ENCODE results near the gene FOXK1.

The FOXK1 gene

DNA sequence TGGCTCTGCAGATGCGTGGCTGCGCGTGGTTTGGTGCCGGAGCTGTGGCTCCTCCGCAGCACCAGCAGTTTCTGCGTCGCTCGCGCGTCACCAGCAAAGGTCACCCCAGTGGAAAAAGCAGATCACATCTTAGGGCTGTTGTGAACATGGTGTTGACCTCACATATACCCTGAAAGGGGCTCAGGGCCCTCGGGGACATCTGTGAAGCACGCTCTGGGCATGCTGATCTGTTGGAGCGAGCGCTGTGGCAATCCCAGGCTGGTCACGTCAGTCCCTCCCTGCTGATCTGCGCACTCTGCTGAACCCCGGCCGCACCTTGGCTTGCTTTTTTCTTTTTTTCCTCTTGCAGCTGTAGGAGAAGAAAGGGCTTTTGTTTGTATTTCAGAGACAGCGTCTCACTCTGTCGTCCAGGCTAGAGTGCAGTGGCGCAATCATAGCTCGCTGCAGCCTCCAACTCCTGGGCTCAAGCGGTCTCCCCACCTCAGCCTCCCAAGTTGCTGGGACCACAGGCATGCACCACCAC is 60.0 kb downstream of the FOXK1 start:
- ChIA-PET CTCF (interaction anchor here (1.1 kb wide), 1 partner anchor 8 kb away, joined by 3 read pairs; no protein-coding TSS in a partner anchor), POLR2A (no interaction called here)
- H3K4me3 ChIP-seq (ENCODE audit: low read depth, low read length) = no peak overlapping the region
- TF ChIP-seq, protein P1, sequence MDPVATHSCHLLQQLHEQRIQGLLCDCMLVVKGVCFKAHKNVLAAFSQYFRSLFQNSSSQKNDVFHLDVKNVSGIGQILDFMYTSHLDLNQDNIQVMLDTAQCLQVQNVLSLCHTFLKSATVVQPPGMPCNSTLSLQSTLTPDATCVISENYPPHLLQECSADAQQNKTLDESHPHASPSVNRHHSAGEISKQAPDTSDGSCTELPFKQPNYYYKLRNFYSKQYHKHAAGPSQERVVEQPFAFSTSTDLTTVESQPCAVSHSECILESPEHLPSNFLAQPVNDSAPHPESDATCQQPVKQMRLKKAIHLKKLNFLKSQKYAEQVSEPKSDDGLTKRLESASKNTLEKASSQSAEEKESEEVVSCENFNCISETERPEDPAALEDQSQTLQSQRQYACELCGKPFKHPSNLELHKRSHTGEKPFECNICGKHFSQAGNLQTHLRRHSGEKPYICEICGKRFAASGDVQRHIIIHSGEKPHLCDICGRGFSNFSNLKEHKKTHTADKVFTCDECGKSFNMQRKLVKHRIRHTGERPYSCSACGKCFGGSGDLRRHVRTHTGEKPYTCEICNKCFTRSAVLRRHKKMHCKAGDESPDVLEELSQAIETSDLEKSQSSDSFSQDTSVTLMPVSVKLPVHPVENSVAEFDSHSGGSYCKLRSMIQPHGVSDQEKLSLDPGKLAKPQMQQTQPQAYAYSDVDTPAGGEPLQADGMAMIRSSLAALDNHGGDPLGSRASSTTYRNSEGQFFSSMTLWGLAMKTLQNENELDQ (tag by site-specific recombination; IDR thresholded peaks at IDR 0.05; ENCODE audit: low read depth) = no peak
- TF ChIP-seq SETDB1 (IDR thresholded peaks at IDR 0.05; ENCODE audit: insufficient read length, low read length) = no peak
- TF ChIP-seq ZNF791 (tag by site-specific recombination; IDR thresholded peaks at IDR 0.05) = no peak
- TF ChIP-seq OVOL3 (tag by site-specific recombination; IDR thresholded peaks at IDR 0.05) = no peak
- TF ChIP-seq, protein P2, sequence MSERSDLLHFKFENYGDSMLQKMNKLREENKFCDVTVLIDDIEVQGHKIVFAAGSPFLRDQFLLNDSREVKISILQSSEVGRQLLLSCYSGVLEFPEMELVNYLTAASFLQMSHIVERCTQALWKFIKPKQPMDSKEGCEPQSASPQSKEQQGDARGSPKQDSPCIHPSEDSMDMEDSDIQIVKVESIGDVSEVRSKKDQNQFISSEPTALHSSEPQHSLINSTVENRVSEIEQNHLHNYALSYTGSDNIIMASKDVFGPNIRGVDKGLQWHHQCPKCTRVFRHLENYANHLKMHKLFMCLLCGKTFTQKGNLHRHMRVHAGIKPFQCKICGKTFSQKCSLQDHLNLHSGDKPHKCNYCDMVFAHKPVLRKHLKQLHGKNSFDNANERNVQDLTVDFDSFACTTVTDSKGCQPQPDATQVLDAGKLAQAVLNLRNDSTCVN (tag by site-specific recombination; optimal IDR thresholded peaks at IDR 0.05) = no peak
- TF ChIP-seq ZNF571 (tag by site-specific recombination; IDR thresholded peaks at IDR 0.05) = no peak
- no peak for TF ChIP-seq ZNF169 (tag by site-specific recombination; IDR thresholded peaks at IDR 0.05)
- TF ChIP-seq ZNF843 (tag by site-specific recombination; IDR thresholded peaks at IDR 0.05) = no peak
- TF ChIP-seq, protein P3, sequence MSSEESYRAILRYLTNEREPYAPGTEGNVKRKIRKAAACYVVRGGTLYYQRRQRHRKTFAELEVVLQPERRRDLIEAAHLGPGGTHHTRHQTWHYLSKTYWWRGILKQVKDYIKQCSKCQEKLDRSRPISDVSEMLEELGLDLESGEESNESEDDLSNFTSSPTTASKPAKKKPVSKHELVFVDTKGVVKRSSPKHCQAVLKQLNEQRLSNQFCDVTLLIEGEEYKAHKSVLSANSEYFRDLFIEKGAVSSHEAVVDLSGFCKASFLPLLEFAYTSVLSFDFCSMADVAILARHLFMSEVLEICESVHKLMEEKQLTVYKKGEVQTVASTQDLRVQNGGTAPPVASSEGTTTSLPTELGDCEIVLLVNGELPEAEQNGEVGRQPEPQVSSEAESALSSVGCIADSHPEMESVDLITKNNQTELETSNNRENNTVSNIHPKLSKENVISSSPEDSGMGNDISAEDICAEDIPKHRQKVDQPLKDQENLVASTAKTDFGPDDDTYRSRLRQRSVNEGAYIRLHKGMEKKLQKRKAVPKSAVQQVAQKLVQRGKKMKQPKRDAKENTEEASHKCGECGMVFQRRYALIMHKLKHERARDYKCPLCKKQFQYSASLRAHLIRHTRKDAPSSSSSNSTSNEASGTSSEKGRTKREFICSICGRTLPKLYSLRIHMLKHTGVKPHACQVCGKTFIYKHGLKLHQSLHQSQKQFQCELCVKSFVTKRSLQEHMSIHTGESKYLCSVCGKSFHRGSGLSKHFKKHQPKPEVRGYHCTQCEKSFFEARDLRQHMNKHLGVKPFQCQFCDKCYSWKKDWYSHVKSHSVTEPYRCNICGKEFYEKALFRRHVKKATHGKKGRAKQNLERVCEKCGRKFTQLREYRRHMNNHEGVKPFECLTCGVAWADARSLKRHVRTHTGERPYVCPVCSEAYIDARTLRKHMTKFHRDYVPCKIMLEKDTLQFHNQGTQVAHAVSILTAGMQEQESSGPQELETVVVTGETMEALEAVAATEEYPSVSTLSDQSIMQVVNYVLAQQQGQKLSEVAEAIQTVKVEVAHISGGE (tag by site-specific recombination; conservative IDR thresholded peaks at IDR 0.05; ENCODE audit: low read depth) = no peak
- no peaks in the 10 kb centered on the region for H3K9me3 ChIP-seq (ENCODE audit: control insufficient read depth, insufficient read depth, low read depth, low read length)
- peaks cover 9 to 24% of the 10 kb centered on the region in 2 experiments; a peak in 2 of 3 replicates for H3K36me3 ChIP-seq (ENCODE audit: control insufficient read depth in 2 of 2, insufficient read depth in 1 of 2, low read length in 2 of 2)
- peaks cover 23% of the 10 kb centered on the region for H3K4me1 ChIP-seq (ENCODE audit: control insufficient read depth, insufficient read depth, low read length)
- no peak overlapping the region for H3K27ac ChIP-seq (ENCODE audit: extremely low read depth, low read depth, low read length)

DNA sequence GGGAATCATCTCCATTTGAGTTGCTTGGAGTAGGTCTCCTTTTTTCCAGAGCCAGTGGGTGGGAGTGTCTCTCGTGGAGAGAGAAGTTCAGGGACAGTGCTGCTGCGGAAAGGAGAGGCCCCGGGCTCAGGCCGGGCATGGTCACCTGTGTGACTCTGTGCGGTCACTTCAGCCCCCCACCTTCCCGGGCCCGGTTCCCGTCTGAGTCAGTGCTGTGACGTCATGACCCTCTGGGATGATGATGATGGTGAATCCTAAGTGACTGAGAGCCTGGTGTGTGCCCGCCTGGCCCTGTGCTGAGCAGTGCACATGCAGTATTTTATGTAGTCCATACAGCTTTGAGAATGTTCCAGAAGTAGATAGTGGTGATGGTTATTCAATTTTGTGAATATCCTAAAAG is 60.8 kb downstream of the FOXK1 start:
- no peaks in the 10 kb centered on the region for H3K9me3 ChIP-seq (ENCODE audit: control insufficient read depth, insufficient read depth, low read depth, low read length)
- H3K4me3 ChIP-seq (ENCODE audit: low read depth, low read length) = no peak overlapping the region
- ChIA-PET POLR2A (interaction anchor here (1.5 kb wide), 1 partner anchor 9 kb away, joined by 5 read pairs; no protein-coding TSS in a partner anchor), CTCF (interaction anchor here (0.5 kb wide), 1 partner anchor 79 kb away, joined by 4 read pairs; no protein-coding TSS in a partner anchor)
- TF ChIP-seq ZNF624 (tag by site-specific recombination; IDR thresholded peaks at IDR 0.05) (no peak), ZNF629 (tag by site-specific recombination; IDR thresholded peaks at IDR 0.05) (peak; percentile 52)
- H3K36me3 ChIP-seq (ENCODE audit: control insufficient read depth in 2 of 2, insufficient read depth in 1 of 2, low read length in 2 of 2) = peaks cover 13 to 28% of the 10 kb centered on the region in 2 experiments; a peak in 2 of 3 replicates
- H3K4me1 ChIP-seq (ENCODE audit: control insufficient read depth, insufficient read depth, low read length) = peaks cover 23% of the 10 kb centered on the region
- no peak overlapping the region for H3K27ac ChIP-seq (ENCODE audit: extremely low read depth, low read depth, low read length)

DNA sequence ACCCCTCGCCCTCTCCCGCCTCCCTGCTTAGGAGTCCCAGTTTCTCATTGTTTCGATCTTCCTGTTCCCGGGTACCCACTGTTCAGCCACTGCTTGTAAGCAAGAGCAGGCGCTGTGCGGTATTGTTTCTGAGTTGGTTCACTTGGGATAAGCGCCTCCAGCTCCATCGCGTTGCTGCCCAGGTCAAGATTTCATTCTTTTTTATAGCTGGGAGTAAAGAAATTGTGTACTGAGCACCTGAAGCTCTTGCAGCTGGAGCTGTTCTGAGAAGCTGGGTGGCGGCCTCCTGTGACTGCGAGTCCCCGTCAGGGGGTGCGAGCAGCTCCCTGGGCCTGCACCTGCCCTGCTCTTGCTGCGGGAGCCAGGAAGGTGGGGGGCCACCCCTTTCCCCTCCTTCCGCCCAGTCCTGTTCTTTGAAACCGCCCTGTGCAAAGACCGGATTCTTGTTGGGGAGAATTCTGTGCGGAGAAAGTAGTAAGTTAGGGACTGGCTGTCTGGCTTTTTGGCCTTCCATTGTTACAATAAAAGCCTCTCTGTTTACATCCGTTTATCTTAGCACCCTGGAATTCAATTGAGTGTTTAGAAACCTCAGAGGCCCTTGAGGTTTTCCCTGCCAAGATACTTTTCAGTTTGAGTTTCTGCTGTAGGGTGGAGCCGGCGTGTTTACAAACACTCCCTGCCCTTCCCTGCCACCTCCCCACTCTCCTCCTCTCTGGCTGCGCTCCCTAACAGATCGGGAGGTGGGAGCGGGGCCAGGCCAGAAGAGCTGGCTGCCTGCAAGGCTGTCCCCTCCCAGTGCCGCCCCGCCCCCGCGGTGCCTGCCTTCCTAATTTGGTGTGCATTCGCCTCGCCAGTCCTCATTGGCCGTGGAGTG is 62.5 kb downstream of the FOXK1 start:
- Histone ChIP-seq H3K4me1 (ENCODE audit: control insufficient read depth, insufficient read depth, low read length) (peaks cover 18% of the 10 kb centered on the region), H3K27ac (ENCODE audit: extremely low read depth, low read depth, low read length) (peak overlapping the region; percentile 94), H3K4me3 (ENCODE audit: low read depth, low read length) (peak overlapping the region; percentile 9; the same call in 1 of the 2 replicates), H3K9me3 (ENCODE audit: control insufficient read depth, insufficient read depth, low read depth, low read length) (no peaks in the 10 kb centered on the region), H3K36me3 (ENCODE audit: control insufficient read depth in 2 of 2, insufficient read depth in 1 of 2, low read length in 2 of 2) (peaks cover 13 to 36% of the 10 kb centered on the region in 2 experiments; a peak in 2 of 3 replicates)
- CTCF ChIA-PET = interaction anchor here (0.6 to 2.1 kb wide), 5 partner anchors 10 to 1006 kb away, joined by 3 to 7 read pairs (median 3); no protein-coding TSS in a partner anchor
- POLR2A ChIA-PET = interaction anchor here (0.6 to 1.5 kb wide), 7 partner anchors 11 to 1717 kb away, joined by 3 to 8 read pairs (median 4); partner anchors contain the start of gene AP5Z1
- TF ChIP-seq ZNF785 (tag by site-specific recombination; IDR thresholded peaks at IDR 0.05) (no peak), ZNF830 (tag by site-specific recombination; IDR thresholded peaks at IDR 0.05; ENCODE audit: low read depth) (no peak), ZNF600 (tag by site-specific recombination; IDR thresholded peaks at IDR 0.05) (peak; percentile 93), ZNF558 (tag by site-specific recombination; IDR thresholded peaks at IDR 0.05) (no peak), ZNF776 (tag by site-specific recombination; IDR thresholded peaks at IDR 0.05; ENCODE audit: borderline replicate concordance) (no peak), ZNF501 (tag by site-specific recombination; IDR thresholded peaks at IDR 0.05) (no peak), ZNF426 (tag by site-specific recombination; IDR thresholded peaks at IDR 0.05) (no peak), ZNF2 (tag by site-specific recombination; IDR thresholded peaks at IDR 0.05) (no peak), ZNF514 (tag by site-specific recombination; IDR thresholded peaks at IDR 0.05) (no peak), ZNF660 (tag by site-specific recombination; IDR thresholded peaks at IDR 0.05) (0 out of 2 replicates have a peak, but pooled peaks have one; percentile 41), ZFP37 (tag by site-specific recombination; IDR thresholded peaks at IDR 0.05) (no peak), OVOL3 (tag by site-specific recombination; IDR thresholded peaks at IDR 0.05) (no peak)
